Neutrophil (primary cell): ENCODE data around the gene ZMYM4.

Experiments
- H3K27ac ChIP-seq: fragments of 200-600 bp; sonication (generic); 2 replicates; pipeline ENCODE4 v1.5.1; 2016; ENCODE audit warnings: mild to moderate bottlenecking, moderate library complexity
- H3K27me3 ChIP-seq: fragments of 200-600 bp; sonication (generic); 2 replicates; pipeline ENCODE4 v1.6.0; 2016; ENCODE audit warnings: mild to moderate bottlenecking
- H3K36me3 ChIP-seq: fragments of 200-600 bp; sonication (generic); 2 replicates; pipeline ENCODE4 v1.5.1; 2017
- H3K4me1 ChIP-seq, 2 experiments: fragments of 200-600 bp in 1 of 2; sonication (generic) in 1 of 2; 1 replicate in 1 of 2; 2 replicates in 1 of 2; pipeline versions ENCODE4 v1.5.1 to v1.6.1; 2013 to 2016; ENCODE audit warnings: low read depth in 1 of 2, low read length in 1 of 2, mild to moderate bottlenecking in 1 of 2, moderate library complexity in 1 of 2; ENCODE audit not compliant: control insufficient read depth in 1 of 2, insufficient read depth in 1 of 2
- H3K4me3 ChIP-seq, 2 experiments: fragments of 200-600 bp in 1 of 2; sonication (generic) in 1 of 2; 1 replicate in 1 of 2; 2 replicates in 1 of 2; pipeline ENCODE4 v1.5.1; 2013 to 2016; ENCODE audit warnings: low read depth in 1 of 2, low read length in 1 of 2, mild to moderate bottlenecking in 1 of 2, moderate library complexity in 1 of 2
- H3K9me3 ChIP-seq: fragments of 200-600 bp; sonication (generic); 2 replicates; pipeline ENCODE4 v1.5.1; 2016
- TF ChIP-seq, protein P1 (sequence below): fragments of 200-600 bp; sonication (generic); IDR thresholded peaks from 2 replicates; pipeline ENCODE4 v1.5.1; 2016; ENCODE audit warnings: antibody characterized with exemption

Gene ZMYM4

DNA sequence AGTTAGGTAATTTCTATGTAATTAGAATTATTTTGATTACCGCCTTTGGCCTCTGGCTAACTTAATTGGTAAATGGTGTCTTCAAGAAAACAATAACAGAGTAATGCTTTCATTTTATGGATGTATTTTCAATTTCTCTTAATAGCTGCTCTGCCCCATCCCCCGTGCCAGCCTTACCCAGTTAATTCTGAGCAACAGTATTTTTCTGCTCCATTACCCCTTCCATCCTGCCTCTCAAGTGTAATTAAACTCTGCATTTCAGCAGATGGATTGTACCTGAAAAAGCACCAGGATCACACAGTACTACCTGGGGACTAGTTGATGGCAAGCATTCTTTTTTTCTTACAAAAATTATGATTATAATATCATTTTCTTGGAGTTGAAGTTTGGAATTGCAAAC lies 184.5 kb downstream of the ZMYM4 start:
- no peaks in the 10 kb centered on the region for H3K27me3 ChIP-seq
- H3K27ac ChIP-seq, result peak overlapping the region; percentile 86
- no peaks in the 10 kb centered on the region for H3K9me3 ChIP-seq
- H3K4me3 ChIP-seq, result peak overlapping the region in 1 of 2 experiments; percentile 43
- TF ChIP-seq, protein P1, sequence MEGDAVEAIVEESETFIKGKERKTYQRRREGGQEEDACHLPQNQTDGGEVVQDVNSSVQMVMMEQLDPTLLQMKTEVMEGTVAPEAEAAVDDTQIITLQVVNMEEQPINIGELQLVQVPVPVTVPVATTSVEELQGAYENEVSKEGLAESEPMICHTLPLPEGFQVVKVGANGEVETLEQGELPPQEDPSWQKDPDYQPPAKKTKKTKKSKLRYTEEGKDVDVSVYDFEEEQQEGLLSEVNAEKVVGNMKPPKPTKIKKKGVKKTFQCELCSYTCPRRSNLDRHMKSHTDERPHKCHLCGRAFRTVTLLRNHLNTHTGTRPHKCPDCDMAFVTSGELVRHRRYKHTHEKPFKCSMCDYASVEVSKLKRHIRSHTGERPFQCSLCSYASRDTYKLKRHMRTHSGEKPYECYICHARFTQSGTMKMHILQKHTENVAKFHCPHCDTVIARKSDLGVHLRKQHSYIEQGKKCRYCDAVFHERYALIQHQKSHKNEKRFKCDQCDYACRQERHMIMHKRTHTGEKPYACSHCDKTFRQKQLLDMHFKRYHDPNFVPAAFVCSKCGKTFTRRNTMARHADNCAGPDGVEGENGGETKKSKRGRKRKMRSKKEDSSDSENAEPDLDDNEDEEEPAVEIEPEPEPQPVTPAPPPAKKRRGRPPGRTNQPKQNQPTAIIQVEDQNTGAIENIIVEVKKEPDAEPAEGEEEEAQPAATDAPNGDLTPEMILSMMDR, result no peak
- H3K4me1 ChIP-seq, result peaks cover 73 to 78% of the 10 kb centered on the region in 2 experiments
- no peaks in the 10 kb centered on the region for H3K36me3 ChIP-seq

DNA sequence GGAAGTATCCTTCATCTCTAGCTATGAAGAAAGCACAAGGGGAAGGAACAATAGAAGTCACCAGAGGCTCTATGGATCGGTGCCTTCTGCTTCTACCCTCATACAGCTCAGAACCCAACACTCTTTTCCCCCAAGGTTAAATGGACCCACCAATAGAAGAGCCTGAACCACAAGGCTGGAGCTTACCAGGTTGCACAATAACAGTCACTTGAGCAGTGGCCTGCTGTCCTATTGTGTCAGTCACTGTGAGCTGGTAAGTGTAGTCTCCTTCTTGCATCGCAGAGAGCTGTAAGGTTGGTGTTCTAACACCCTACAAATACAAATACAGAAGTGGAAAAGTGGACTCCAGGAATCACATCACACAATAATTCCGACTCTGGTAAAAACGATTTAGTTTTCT lies 185.7 kb downstream of the ZMYM4 start:
- Histone ChIP-seq H3K4me3 (no peak overlapping the region), H3K27ac (peak overlapping the region; percentile 86), H3K27me3 (no peaks in the 10 kb centered on the region), H3K9me3 (no peaks in the 10 kb centered on the region), H3K36me3 (no peaks in the 10 kb centered on the region), H3K4me1 (peaks cover 61 to 67% of the 10 kb centered on the region in 2 experiments)
- TF ChIP-seq, protein P1, result no peak

DNA sequence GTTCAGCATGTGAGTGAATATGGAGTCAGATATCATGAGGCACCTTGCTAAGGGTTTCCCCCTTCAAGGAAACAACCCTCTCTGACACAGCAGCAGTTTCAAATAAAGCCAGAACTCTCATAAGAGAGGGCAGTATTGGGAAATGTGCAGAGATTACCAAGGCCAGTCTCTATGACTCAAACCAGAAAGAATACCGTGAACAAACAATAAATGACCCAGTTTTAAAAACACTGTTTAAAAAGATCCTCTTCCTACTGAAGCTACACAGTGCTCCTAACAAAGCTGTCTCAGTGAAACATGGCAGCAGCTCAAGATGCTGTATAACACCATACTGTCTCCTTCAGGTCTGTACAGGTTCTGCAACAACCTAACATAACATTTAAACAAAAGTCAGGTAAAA lies 186.1 kb downstream of the ZMYM4 start:
- Histone ChIP-seq H3K27me3 (no peaks in the 10 kb centered on the region), H3K4me3 (no peak overlapping the region), H3K27ac (peak overlapping the region; percentile 86), H3K9me3 (no peaks in the 10 kb centered on the region), H3K36me3 (no peaks in the 10 kb centered on the region), H3K4me1 (peaks cover 57 to 62% of the 10 kb centered on the region in 2 experiments)
- TF ChIP-seq, protein P1, result no peak

DNA sequence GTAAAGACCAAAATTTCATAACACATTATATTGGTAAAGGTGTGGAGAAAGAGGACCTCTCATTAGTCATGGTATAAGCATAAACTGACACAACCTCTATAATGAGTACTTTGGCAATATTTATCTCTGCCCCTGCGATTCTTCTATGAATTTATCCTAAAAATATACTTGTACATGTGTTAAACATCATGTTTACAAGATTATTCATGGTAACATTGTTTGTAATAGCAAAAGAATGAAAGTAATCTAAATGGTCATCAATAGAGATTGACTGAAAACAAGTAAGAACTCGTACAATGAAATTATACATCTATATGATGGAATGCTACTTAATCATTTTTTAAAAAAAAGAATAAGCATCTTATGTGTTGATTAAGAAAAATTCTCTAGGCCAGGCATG lies 192.3 kb downstream of the ZMYM4 start:
- Histone ChIP-seq H3K36me3 (peaks cover 42% of the 10 kb centered on the region), H3K4me1 (peaks cover 0 to 3% of the 10 kb centered on the region in 2 experiments), H3K27me3 (no peaks in the 10 kb centered on the region), H3K27ac (no peak overlapping the region), H3K4me3 (no peak overlapping the region), H3K9me3 (no peaks in the 10 kb centered on the region)
- TF ChIP-seq, protein P1, result no peak

DNA sequence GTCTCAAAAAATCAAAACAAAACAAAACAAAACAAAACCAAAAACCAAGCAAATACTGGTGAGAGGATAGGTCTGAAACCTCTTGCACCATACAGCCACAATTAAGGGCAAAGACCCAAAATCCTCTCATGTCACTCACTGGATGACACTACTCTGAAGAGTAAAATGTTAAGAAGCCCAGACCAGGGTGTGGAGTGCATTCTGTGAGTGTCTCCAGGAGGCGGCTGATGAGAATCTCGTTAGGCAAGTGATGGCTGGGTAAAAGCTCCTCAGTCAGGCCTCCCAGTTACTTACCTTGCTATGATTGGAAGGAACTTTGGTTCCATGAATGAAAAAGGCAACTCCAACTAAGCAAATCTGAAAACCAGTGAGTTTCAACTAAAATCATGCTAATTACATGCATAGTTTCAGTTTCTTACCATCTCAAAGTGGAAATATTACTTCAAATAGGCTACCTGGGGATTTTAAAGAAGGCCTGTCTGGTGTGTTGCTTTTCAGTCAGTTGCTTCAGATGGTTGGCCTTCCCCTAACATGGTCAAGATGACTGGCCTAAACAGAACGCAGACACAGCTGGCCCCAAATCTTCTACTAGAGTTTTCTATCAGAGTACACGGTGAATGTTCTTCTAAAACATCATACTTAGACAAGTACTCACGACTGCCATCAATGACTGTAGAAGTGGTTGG lies 193.6 kb downstream of the ZMYM4 start:
- Histone ChIP-seq H3K27ac (no peak overlapping the region), H3K27me3 (no peaks in the 10 kb centered on the region), H3K36me3 (peaks cover 49% of the 10 kb centered on the region), H3K9me3 (no peaks in the 10 kb centered on the region), H3K4me3 (no peak overlapping the region), H3K4me1 (no peaks in the 10 kb centered on the region)
- TF ChIP-seq, protein P1, result no peak
